Stimulated activated CD4-positive, alpha-beta T cell treated with anti-CD3 and anti-CD28 coated beads, Interleukin-2, amount 100 ng/mL, for 48 hours (primary cell): ENCODE data around the gene EIF2S1.
"Not testable (repeated sequence)": the region's sequence is repeated elsewhere in the genome, so short reads cannot be mapped to it uniquely, and the experiment has no call there.

Experiments
- DNase-seq, 2 donors: peaks; one replicate each; pipeline ENCODE4 v3.0.0-alpha.2; 2020

The EIF2S1 gene

DNA sequence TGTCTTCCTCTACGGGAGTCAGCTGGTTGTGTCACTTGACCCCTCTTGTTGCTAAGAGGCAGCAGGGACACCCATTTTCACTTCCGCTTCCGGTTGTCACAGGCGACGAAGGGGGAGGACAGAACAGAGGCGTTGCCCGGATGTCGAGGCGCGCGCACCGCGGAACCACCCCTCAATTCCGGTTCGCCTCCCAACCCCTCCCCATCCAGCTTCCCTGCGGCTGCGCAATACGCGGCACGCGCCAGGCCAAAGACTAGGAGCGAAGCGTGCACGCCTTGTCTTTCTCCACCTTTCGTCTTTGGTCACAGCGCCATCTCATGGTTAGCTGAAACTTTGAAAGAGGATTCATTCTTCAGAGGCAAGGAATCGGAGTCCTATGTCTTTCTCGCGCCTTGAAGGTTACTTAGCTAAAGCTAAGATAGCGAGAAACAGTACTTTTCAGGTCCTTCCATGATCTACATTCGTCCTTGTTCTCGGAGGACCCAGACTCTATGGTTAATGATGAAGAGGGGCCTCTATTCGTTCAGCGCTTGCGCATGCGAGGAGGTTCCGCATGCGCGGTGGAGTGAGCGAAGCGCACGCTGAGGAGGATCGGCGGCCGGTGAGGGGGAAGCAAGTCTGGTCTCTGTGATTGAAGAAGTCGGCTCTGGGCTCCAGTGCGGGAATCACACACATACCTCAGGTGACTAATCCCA, at the start of gene EIF2S1, which contains the start of gene ATP6V1D:
Gene EIF2S1 (plus strand): TSS at position 554 of the 695 bp plus-strand sequence. CDS start 4,440 bp downstream, outside the sequence.
Gene ATP6V1D (minus strand): TSS at position 30 of the 695 bp plus-strand sequence. CDS start 106 bp downstream, outside the sequence.
- DNase-seq, result peak; percentile 96 to 98

DNA sequence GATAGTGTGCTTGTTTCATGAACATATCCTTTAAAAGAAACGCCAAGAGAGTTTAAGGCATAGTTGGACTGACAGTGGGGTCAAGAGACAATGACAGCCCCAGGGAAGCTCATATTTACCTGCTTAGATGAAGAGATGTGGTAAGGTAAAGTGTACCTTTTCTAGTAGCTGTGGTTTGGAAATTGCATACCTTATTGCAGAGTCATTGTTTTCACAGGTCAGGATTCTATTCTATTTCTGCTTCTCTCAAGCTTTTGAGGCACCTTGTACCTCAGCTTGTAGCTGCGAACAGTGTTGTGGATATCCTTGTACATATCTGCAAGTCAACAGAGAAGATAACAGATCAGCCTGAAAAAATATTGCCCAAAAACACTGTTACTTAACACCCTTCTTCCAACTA, 48.3 kb upstream of the EIF2S1 start:
- DNase-seq, result no peak

DNA sequence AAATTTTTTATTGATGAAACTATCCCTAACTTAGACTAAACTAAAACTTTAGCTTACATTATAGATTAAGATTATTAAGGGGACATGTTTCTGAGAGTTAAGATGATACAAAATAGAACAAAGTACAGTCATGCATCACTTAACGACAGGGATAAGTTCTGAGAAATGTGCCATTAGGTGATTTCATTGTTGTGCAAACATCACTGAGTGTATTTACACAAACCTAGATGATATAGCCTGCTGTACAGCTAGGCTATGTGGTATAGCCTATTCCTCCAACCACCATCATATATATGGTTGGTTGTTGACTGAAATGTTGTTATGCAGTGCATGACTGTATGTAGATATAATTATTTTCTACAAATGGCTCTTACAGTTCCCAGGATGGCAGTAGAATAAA, 47.0 kb upstream of the EIF2S1 start:
- DNase-seq, result no peak

GRCh38 chr14:67317822-67318221, 42.3 kb upstream of the EIF2S1 start:
- DNase-seq, result no peak

DNA sequence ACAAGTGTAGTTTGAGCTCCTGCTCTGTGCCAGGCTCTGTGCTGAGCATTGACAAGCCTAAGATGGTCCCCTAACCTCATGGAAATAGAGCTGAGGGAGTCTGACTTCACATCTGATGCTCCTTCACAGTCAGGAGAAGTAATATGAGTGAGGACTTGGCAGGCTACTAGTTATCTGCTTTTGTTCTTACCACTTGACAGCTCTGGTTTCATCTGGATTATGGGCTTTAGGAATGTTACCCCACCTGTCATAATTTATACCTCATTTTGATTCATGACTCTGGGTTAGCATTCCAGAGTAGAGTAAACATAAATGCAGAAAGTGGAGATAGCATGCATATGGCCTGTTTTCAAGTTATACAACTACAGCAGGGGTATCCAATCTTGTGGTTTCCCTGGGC, 41.0 kb upstream of the EIF2S1 start:
- no peak for DNase-seq

DNA sequence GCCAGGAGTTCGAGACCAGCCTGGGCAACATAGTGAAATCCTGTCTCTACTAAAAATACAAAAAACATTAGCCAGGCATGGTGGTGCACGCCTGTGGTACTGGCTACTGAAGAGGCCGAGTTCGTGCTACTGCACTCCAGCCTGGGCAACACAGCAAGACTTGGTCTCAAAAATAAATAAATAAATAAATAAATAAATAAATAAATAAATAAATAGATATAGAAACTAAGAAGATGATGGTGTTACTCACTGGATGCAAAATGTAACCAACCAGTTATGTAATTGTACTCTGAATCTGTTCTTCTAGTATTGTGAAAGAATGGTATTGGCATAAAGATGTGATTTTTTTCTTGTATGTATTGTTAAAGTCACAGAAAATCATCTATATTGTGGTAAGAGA, 30.5 kb upstream of the EIF2S1 start:
- DNase-seq, result not testable (repeated sequence)

DNA sequence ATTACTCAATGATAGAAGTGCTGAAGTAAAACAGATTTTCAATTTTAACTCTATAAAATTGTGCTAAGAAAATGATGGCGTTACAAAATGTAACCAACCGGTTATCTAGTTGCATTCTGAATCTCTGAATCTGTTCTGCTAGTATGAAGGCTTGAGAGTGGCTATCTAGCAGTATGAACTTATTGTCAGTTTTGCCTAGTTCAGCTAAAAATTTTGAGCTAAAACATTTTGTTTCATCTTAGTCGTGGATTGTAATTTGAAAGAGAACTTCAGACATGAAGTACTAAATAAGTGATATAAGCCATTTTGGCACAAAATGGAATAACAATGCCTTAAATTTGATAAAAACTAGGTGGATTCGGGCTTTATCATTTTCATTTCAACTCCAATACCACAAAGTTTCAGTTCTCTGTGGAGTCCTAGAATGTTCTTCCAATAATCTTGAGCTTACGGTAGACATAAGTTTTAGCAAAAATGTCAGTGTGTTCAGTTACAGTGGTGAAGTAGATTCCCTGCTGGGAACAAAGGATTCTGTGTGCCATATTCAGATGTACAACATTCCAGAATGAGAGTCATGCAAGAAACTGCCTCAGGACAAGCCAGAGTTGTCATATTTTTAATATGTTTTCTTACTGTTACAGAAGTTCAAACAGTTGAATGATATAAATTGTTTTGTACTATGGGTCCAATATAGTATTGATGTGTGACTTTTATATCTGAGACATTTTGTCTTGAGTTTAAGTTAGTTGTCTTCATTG, 28.6 kb upstream of the EIF2S1 start:
- no peak for DNase-seq

GRCh38 chr14:67332468-67332867, 27.7 kb upstream of the EIF2S1 start:
- DNase-seq, result no peak

GRCh38 chr14:67335781-67336180, 24.3 kb upstream of the EIF2S1 start:
- peak in 1 of 2 donors; percentile 7 for DNase-seq

GRCh38 chr14:67341231-67341630, 18.9 kb upstream of the EIF2S1 start:
- not testable (repeated sequence) for DNase-seq

- DNase-seq, result no peak
These were observed 16.4 kb upstream of the EIF2S1 start for GRCh38 chr14:67343601-67344230.

- no peak for DNase-seq
These were observed 14.5 kb upstream of the EIF2S1 start for GRCh38 chr14:67345583-67345982.

- DNase-seq, result no peak
These were observed 8.1 kb upstream of the EIF2S1 start for GRCh38 chr14:67352055-67352454.

GRCh38 chr14:67357186-67357968, 2.8 kb upstream of the EIF2S1 start:
- no peak for DNase-seq

- DNase-seq, result no peak
These were observed 2.2 kb upstream of the EIF2S1 start for GRCh38 chr14:67357969-67358354.

DNA sequence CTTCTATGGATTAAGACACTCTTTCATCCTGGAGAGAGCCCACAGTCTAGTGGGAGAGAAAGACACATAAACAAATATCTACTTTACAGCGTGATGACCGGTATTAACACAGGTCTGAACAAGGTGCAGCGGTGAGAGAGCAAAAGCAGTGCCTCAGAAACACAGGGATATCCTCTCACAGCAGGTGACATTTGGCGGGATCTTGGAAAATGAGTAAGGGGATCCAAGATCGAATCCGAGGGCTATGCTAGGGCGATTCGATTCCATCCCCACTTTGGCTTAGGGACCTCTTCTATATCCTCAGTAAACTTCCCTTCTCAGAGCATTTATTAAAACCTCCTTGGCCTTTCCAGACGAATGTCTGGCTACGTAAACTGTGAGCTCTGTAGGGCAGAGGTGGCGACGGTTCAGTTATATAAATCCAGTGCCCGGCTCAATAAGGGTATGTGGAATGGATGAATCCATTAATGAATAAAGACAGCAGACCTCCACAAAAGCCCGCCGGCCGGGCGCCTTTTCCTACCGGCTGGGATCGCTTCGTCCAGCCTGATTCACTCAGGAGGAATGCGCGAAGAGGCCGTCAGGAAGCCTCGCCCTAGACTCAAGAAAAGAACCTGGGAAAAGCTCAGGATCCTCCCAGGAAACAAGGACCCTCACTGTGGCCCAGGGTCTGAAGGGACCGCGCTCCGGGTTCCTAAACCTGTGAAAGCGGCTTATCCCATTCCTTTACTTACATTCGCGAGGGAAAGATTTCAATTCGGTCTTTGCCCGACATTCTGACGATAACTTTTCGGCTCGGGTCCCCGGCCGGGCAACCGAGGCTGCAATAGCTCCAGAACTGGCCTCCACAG, 979 bp upstream of the EIF2S1 start:
- no peak for DNase-seq

GRCh38 chr14:67360470-67361206, 510 bp downstream of the EIF2S1 start:
- DNase-seq, result no peak

- DNase-seq, result no peak
These were observed 5.3 kb downstream of the EIF2S1 start for GRCh38 chr14:67365476-67365875.

- no peak for DNase-seq
These were observed 10.7 kb downstream of the EIF2S1 start for GRCh38 chr14:67370830-67371229.

DNA sequence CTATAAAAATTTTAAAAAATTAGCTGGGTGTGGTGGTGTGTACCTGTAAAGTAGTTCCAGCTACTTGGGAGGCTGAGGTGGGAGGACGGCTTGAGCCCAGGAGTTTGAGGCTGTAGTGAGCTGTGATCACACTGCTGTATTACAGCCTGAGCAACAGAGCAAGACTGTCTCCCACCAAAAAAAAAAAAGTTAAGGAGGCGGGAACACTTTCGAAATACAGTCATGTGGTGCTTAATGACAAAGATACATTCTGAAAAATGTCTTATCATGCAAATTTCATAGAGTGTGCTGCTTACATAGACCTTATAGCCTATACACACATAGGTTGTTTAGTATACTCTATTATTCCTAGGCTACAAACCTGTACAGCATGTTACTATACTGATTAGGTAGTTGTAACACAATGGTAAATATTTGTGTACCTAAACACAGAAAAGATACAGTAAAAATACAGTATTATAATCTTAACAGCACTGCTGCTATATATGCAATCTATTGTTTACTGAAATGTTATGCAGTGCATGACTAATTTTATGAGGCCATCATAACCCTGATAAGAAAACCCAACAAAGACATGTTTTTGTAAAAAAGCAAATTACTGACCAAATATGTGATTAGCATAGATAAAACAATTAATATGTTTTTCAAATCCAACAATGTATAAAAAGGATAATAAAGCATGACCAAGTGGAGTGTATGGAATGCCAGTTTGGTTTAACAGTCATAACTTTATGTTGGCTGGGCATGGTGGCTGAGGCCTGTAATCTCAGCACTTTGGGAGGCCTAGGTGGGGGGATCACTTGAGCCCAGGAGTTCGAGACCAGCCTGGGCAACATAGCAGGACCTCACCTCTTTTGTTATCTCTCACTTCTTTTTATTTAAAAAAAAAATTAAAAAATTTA, 11.4 kb downstream of the EIF2S1 start:
- no peak for DNase-seq
